HUES64 (cell line): ENCODE results near the gene PAK5.

Source experiments
- H3K27ac ChIP-seq: 2 replicates; pipeline ENCODE4 v1.7.0; 2013; ENCODE audit warnings: low read depth, low read length, inconsistent platforms
- H3K27me3 ChIP-seq: 2 replicates; pipeline ENCODE4 v1.6.1; 2013; ENCODE audit warnings: mild to moderate bottlenecking, low read length; ENCODE audit not compliant: insufficient read depth
- H3K36me3 ChIP-seq: 2 replicates; pipeline ENCODE4 v1.6.1; 2013; ENCODE audit warnings: mild to moderate bottlenecking, low read length; ENCODE audit not compliant: insufficient read depth
- H3K4me1 ChIP-seq: 2 replicates; pipeline ENCODE4 v1.6.1; 2013; ENCODE audit warnings: mild to moderate bottlenecking, low read length, moderate library complexity; ENCODE audit not compliant: insufficient read depth
- H3K4me3 ChIP-seq: 2 replicates; pipeline ENCODE4 v1.5.1; 2013; ENCODE audit warnings: mild to moderate bottlenecking, low read length, moderate library complexity
- H3K9ac ChIP-seq: 2 replicates; pipeline ENCODE4 v1.6.1; 2013; ENCODE audit warnings: mild to moderate bottlenecking, low read depth, low read length
- H3K9me3 ChIP-seq: 2 replicates; pipeline ENCODE4 v1.6.1; 2013; ENCODE audit warnings: low read depth, low read length; ENCODE audit not compliant: insufficient read depth
- WGBS: fragments of 150-250, 120-280 bp; methylation state at CpG from one replicate; pipeline ENCODE4 v1.1.7; 2013; ENCODE audit warnings: missing lambda C conversion rate; 5-methylcytosine and 5-hydroxymethylcytosine counted together

Gene PAK5

DNA sequence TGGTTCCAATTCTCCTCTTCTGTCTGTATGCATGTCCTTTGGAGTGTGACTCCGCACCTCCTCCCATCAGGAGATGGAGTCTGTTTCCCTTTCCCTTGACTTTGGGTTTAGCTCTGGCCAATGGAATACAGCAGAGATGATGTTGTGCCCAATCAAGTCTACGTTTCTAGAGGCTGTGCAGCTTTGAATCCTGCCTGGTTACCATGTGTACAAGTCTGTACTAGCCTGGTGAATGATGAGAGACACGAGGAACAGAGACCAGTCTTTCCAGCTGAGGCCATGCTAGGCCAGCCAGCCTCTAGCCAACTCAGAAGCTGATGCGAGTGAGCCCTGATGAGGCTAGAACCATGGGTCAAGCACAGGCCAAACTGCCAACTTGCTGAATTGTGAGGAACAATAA is 241.3 kb downstream of the PAK5 start:
- Histone ChIP-seq H3K4me1 (peaks cover 9% of the 10 kb centered on the region; the same call in 1 of the 2 replicates), H3K4me3 (no peak overlapping the region), H3K27ac (no peak overlapping the region), H3K9me3 (no peaks in the 10 kb centered on the region), H3K36me3 (no peaks in the 10 kb centered on the region), H3K9ac (no peak overlapping the region), H3K27me3 (no peaks in the 10 kb centered on the region)
- 94% methylated on average over 4 of the region's 4 CpGs for WGBS

DNA sequence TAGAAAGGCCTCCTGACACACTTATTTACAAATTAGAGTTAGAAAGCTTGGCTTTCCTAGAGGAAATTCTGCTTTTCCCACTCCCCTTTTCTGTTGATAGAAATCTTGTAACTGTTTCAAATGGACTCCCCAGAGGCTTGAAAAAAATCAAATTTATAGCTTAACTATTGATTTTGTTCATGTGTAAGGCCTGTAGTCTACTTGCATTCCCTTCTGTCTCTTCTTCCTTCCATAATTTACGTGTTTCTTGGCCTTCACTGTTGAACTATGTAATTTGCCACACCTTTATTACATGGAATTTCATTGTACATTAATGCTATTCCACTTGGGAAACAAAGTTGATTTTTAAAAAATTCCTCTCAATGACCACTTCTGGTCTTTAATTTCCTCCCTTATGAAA is 243.1 kb downstream of the PAK5 start:
- 100% methylated on average over 1 of the region's 1 CpG for WGBS
- no peaks in the 10 kb centered on the region for H3K27me3 ChIP-seq
- no peaks in the 10 kb centered on the region for H3K36me3 ChIP-seq
- no peak overlapping the region for H3K27ac ChIP-seq
- H3K9ac ChIP-seq = no peak overlapping the region
- peaks cover 5% of the 10 kb centered on the region; the same call in 1 of the 2 replicates for H3K4me1 ChIP-seq
- no peaks in the 10 kb centered on the region for H3K9me3 ChIP-seq
- no peak overlapping the region for H3K4me3 ChIP-seq

DNA sequence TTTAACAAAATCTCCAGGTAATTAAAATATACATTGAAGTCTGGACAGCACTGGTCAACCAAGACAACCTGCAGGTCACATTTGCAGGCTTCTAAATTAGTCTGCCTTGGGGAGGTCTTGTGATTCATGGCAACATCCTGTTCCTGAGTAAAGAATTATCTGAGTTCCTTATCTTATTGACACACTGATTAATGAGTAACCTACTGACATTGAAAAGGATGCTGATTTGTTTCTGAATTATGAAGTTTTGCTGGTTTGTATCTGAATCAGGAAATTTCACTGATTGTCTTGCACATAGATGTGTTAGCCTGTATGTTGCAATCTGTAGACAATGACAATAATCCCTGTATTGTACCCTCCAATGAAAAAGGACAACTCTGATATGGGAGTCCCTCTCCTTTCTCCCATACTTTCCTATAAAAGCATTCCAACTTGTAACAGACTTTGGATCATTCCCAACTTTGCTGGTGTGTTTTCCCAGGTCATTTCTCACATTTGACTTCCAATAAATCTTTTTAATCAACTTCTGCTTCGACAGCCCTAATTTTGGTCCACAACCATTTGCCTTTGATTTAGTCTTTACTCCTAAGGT is 244.5 kb downstream of the PAK5 start:
- H3K4me3 ChIP-seq = no peak overlapping the region
- H3K27ac ChIP-seq = no peak overlapping the region
- no peaks in the 10 kb centered on the region for H3K4me1 ChIP-seq
- 95% methylated on average over 1 of the region's 1 CpG for WGBS
- H3K36me3 ChIP-seq = no peaks in the 10 kb centered on the region
- H3K9ac ChIP-seq = no peak overlapping the region
- no peaks in the 10 kb centered on the region for H3K27me3 ChIP-seq
- no peaks in the 10 kb centered on the region for H3K9me3 ChIP-seq

DNA sequence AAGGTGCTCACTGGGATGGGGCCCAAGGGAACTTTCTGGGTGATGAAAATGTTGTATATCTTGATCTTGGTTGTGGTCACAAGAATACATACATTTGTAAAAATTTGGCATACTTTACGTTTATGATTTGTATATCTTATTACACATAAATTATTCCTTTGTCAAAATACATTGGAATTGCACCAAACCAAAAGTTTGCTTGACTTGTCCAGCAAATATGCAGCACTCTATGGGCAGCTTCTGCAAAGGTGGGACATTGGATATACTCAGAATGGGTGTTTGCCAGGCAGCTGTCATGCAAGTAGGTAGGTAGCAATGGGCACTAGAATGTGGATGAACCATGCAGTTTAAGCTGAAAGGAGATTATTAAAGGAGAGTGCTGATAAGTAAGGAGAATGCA is 246.5 kb downstream of the PAK5 start:
- H3K4me3 ChIP-seq = no peak overlapping the region
- H3K27ac ChIP-seq = no peak overlapping the region
- no peaks in the 10 kb centered on the region for H3K9me3 ChIP-seq
- H3K27me3 ChIP-seq = no peaks in the 10 kb centered on the region
- no peaks in the 10 kb centered on the region for H3K4me1 ChIP-seq
- H3K9ac ChIP-seq = no peak overlapping the region
- no CpG with 5 or more reads among the region's 1 CpG for WGBS
- H3K36me3 ChIP-seq = no peaks in the 10 kb centered on the region

DNA sequence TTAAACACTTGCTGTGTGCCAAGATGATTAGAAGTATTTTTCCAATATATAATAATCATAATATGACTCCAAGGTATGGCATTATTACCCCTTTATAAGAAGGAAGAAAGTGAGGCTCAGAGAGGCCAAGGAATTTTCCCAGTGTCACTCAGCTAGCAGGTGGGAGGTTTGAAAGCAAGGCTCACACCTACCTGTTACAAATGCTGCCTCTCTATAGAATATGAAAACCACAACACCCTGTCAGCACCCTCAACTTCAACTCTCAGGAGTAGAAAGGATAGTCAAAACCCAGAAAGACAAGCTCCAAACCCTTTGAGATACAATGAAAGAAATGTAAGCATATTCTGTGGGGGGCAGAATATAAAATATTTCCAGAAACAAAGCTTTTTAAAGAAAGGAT is 247.8 kb downstream of the PAK5 start:
- no peaks in the 10 kb centered on the region for H3K27me3 ChIP-seq
- no peaks in the 10 kb centered on the region for H3K9me3 ChIP-seq
- no peaks in the 10 kb centered on the region for H3K4me1 ChIP-seq
- no peaks in the 10 kb centered on the region for H3K36me3 ChIP-seq
- no peak overlapping the region for H3K27ac ChIP-seq
- H3K4me3 ChIP-seq = no peak overlapping the region
- no peak overlapping the region for H3K9ac ChIP-seq

DNA sequence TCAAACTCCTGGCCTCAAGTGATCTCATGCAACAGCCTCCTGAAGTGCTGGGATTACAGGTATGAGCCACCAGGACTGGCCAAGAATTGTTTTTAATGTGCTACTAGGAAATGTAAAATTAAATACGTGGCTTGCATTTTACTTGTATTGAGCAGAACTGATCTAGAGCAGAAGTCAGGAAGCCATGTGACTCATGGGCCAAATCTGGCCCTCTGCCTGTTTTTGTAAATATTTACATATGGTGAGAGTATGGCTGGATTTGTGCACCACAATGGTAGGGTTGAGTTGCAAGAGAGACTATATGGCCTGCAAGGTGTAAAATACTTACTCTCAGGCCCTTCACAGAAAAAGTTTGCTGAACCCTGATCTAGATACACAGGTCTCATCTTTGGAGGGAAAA is 248.7 kb downstream of the PAK5 start:
- Histone ChIP-seq H3K36me3 (no peaks in the 10 kb centered on the region), H3K4me1 (no peaks in the 10 kb centered on the region), H3K27ac (no peak overlapping the region), H3K4me3 (no peak overlapping the region), H3K9ac (no peak overlapping the region), H3K27me3 (no peaks in the 10 kb centered on the region), H3K9me3 (no peaks in the 10 kb centered on the region)
- 90% methylated on average over 1 of the region's 1 CpG for WGBS

DNA sequence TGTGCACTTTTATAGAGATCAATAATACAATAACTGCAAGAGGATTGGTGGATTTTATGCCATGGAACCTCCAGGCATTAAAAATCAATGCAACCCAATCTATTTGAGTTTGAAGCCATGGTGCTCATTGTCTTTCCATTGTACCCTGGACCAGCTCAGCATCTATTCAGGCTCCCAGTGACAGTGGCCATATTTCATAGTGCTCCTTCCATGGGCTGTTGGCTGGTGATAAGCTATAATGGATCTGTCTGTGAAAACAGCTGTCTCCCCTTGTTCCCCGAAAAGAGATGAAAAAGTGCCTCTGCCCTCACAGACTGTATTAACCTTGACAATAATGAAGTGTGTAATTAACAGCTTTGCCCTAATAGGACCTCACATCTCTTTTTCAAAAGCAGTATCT is 250.2 kb downstream of the PAK5 start:
- Histone ChIP-seq H3K4me1 (no peaks in the 10 kb centered on the region), H3K36me3 (no peaks in the 10 kb centered on the region), H3K27me3 (no peaks in the 10 kb centered on the region), H3K9ac (no peak overlapping the region), H3K9me3 (no peaks in the 10 kb centered on the region), H3K4me3 (no peak overlapping the region), H3K27ac (no peak overlapping the region)
- WGBS = 78% methylated on average over 1 of the region's 1 CpG

DNA sequence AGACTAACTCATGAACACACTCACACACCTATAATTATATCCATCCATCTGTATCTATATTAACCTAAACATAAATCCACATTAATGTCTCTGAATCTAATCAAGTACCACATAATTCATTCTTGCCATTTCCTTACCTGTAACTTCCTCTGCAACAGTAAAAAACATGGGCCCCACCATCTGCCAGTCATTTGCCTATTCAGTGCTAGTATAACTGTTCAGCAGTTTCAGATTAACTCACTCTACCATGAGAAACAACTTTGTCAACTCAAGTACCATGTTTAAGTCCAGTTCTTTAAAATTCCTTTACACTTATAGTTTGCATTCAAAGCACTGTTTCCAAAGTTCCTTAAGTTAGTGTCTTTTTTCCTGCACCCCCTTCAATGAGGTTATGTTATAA is 255.7 kb downstream of the PAK5 start:
- Histone ChIP-seq H3K9me3 (no peaks in the 10 kb centered on the region), H3K9ac (no peak overlapping the region), H3K27ac (no peak overlapping the region), H3K4me3 (no peak overlapping the region), H3K36me3 (no peaks in the 10 kb centered on the region), H3K4me1 (no peaks in the 10 kb centered on the region), H3K27me3 (no peaks in the 10 kb centered on the region)

DNA sequence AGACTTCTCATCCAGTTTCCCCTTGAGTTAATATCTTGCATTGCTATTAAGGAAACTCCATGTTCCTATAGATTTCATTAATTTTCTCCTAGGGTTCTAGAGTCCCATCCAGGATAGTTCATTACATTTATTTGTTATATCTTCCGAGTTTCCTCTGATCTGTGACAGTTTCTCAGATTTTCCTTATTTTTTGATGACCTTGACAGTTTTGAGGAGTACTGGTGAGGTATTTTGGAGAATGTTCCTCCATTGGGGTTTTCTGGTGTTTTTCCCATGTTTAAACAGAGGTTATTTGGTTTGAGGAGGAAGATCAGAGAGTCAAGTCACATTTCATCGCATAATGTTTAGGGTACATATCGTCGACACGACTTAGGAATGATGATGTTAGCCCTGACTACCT is 256.7 kb downstream of the PAK5 start:
- Histone ChIP-seq H3K27ac (no peak overlapping the region), H3K4me3 (no peak overlapping the region), H3K4me1 (peaks cover 6% of the 10 kb centered on the region; the same call in 1 of the 2 replicates), H3K9me3 (no peaks in the 10 kb centered on the region), H3K27me3 (no peaks in the 10 kb centered on the region), H3K36me3 (no peaks in the 10 kb centered on the region), H3K9ac (no peak overlapping the region)
- 86% methylated on average over 5 of the region's 5 CpGs for WGBS

DNA sequence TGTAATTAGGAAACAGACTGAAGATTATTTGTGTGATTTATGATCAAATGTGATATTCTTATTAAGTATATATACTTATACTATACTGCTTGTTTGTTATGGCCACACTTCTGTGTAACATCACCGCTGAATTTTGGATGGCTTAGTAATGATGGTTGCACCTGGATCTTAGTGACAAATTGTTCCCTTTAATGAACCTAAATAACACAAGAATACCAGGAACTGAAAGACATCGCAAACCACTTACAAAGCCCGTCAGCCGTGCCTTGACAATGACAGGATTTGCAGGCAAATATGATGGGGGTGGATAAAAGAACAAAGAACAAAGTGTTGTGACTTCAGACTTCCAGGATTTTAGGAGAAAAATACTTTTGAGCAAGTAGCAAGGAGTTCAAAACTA is 257.4 kb downstream of the PAK5 start:
- Histone ChIP-seq H3K36me3 (no peaks in the 10 kb centered on the region), H3K9ac (no peak overlapping the region), H3K27me3 (peaks cover 3% of the 10 kb centered on the region; the same call in 1 of the 2 replicates), H3K4me3 (no peak overlapping the region), H3K27ac (no peak overlapping the region), H3K9me3 (no peaks in the 10 kb centered on the region), H3K4me1 (peaks cover 13% of the 10 kb centered on the region)
- WGBS = 97% methylated on average over 4 of the region's 4 CpGs

DNA sequence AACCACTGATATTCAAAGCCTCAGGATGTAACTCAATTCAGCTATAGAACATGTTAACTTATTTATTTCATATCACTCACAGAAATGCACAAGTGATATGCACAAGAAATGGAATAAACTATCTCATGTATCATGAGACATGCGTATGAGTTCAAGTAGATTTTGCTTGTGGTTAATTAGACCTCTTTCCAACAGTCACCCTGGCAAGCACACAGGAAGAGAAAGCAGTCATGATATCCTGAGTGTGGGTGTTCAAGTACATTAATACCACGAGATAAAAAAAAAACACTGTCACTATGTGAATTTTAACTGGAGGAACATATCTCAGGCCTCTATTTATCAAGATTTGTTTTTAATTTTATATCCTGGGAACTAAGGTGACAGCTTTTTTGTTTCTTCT is 260.3 kb downstream of the PAK5 start:
- H3K27ac ChIP-seq = no peak overlapping the region
- H3K4me3 ChIP-seq = no peak overlapping the region
- no peak overlapping the region for H3K9ac ChIP-seq
- H3K36me3 ChIP-seq = no peaks in the 10 kb centered on the region
- WGBS = 100% methylated on average over 1 of the region's 2 CpGs
- no peaks in the 10 kb centered on the region for H3K9me3 ChIP-seq
- H3K4me1 ChIP-seq = peaks cover 42% of the 10 kb centered on the region
- H3K27me3 ChIP-seq = peaks cover 27% of the 10 kb centered on the region

DNA sequence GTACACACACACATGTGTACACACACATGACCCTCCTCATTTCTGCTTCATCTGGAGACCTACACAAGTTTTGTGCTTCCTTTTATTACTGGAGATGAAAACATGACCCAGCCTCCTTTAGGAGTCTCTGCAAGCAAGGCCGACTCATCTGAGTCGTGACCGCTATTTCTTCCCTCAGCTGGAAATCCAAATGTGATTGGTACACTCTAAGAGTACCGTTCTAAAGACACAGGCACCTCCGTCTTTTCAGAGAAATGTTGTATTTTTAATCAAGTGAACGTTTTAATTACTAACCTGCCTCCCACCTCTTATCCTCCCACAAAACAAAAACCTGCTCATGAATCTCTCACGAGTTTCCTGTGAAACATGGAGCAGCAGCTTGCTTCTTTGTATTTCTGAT is 261.5 kb downstream of the PAK5 start:
- H3K9ac ChIP-seq = no peak overlapping the region
- WGBS = 91% methylated on average over 7 of the region's 7 CpGs
- H3K36me3 ChIP-seq = no peaks in the 10 kb centered on the region
- H3K4me1 ChIP-seq = peaks cover 52% of the 10 kb centered on the region
- H3K9me3 ChIP-seq = no peaks in the 10 kb centered on the region
- H3K4me3 ChIP-seq = no peak overlapping the region
- H3K27me3 ChIP-seq = peaks cover 32% of the 10 kb centered on the region
- H3K27ac ChIP-seq = no peak overlapping the region
